Progenitor cell of endocrine pancreas (in vitro differentiated cells): Measurements from ENCODE around the gene TSPAN2. TPM values are rescaled to one million over a fixed set of nuclear protein-coding genes. Genes with fewer than 3 reads are reported as not detected.

ENCODE experiments used
- DNase-seq: peaks from one replicate; pipeline ENCODE4 v3.0.0; 2021; ENCODE audit warnings: low spot score; ENCODE audit not compliant: unreplicated experiment
- H3K27ac Mint-ChIP-seq: 2 replicates; pipeline ENCODE4 v1.8.0; 2021; ENCODE audit warnings: mild to moderate bottlenecking, moderate library complexity, mixed read lengths
- H3K27me3 Mint-ChIP-seq: 2 replicates; pipeline ENCODE4 v1.8.0; 2021; ENCODE audit warnings: mixed read lengths
- H3K36me3 Mint-ChIP-seq: 2 replicates; pipeline ENCODE4 v1.8.0; 2022; ENCODE audit warnings: mixed read lengths; ENCODE audit not compliant: insufficient read depth
- H3K4me1 Mint-ChIP-seq: 2 replicates; pipeline ENCODE4 v1.8.0; 2021; ENCODE audit warnings: low read depth, mixed read lengths
- H3K4me3 Mint-ChIP-seq: 2 replicates; pipeline ENCODE4 v1.8.0; 2021; ENCODE audit warnings: low read depth, mild to moderate bottlenecking, moderate library complexity, mixed read lengths
- H3K9me3 Mint-ChIP-seq: 2 replicates; pipeline ENCODE4 v1.8.0; 2021; ENCODE audit warnings: low read depth, mixed read lengths
- CTCF ChIP-seq: fragments of 200-600 bp; sonication (generic); IDR thresholded peaks from one replicate; pipeline ENCODE4 v1.5.0; 2021; ENCODE audit warnings: antibody characterized with exemption, mild to moderate bottlenecking; ENCODE audit not compliant: unreplicated experiment
- total RNA-seq: library from RNA; stranded (reverse); gene quantifications from 2 replicates; pipeline ENCODE4 v1.2.1, GENCODE V29; 2021

Gene TSPAN2
- total RNA-seq, 1 donor from 2014 or later = 22.5 TPM

- no peaks in the 10 kb centered on the region for H3K36me3 Mint-ChIP-seq
- peaks cover 49% of the 10 kb centered on the region for H3K27me3 Mint-ChIP-seq
- no peak for DNase-seq
- H3K27ac Mint-ChIP-seq = peak overlapping the region; percentile 34
- H3K4me3 Mint-ChIP-seq = no peak overlapping the region
- no peaks in the 10 kb centered on the region for H3K9me3 Mint-ChIP-seq
- H3K4me1 Mint-ChIP-seq = peaks cover 6% of the 10 kb centered on the region
- TF ChIP-seq CTCF = no peak
Observed at GRCh38 chr1:115136106-115136505, 46.8 kb upstream of the TSPAN2 start.

- no peak overlapping the region for H3K4me3 Mint-ChIP-seq
- peaks cover 6% of the 10 kb centered on the region for H3K4me1 Mint-ChIP-seq
- no peaks in the 10 kb centered on the region for H3K36me3 Mint-ChIP-seq
- peaks cover 46% of the 10 kb centered on the region for H3K27me3 Mint-ChIP-seq
- H3K9me3 Mint-ChIP-seq = peaks cover under 1% of the 10 kb centered on the region
- TF ChIP-seq CTCF = no peak
- H3K27ac Mint-ChIP-seq = no peak overlapping the region
- DNase-seq = no peak
Observed at GRCh38 chr1:115135681-115136080, 46.4 kb upstream of the TSPAN2 start.

GRCh38 chr1:115134850-115135480 lies 45.7 kb upstream of the TSPAN2 start:
- peaks cover 5% of the 10 kb centered on the region for H3K9me3 Mint-ChIP-seq
- H3K4me3 Mint-ChIP-seq = no peak overlapping the region
- TF ChIP-seq CTCF = no peak
- peaks cover 6% of the 10 kb centered on the region for H3K4me1 Mint-ChIP-seq
- no peaks in the 10 kb centered on the region for H3K36me3 Mint-ChIP-seq
- H3K27me3 Mint-ChIP-seq = peaks cover 43% of the 10 kb centered on the region
- no peak for DNase-seq
- H3K27ac Mint-ChIP-seq = no peak overlapping the region

GRCh38 chr1:115134231-115134630 lies 44.9 kb upstream of the TSPAN2 start:
- H3K27me3 Mint-ChIP-seq = peaks cover 41% of the 10 kb centered on the region
- TF ChIP-seq CTCF = no peak
- peaks cover 5% of the 10 kb centered on the region for H3K9me3 Mint-ChIP-seq
- H3K4me3 Mint-ChIP-seq = no peak overlapping the region
- peaks cover 6% of the 10 kb centered on the region for H3K4me1 Mint-ChIP-seq
- no peaks in the 10 kb centered on the region for H3K36me3 Mint-ChIP-seq
- H3K27ac Mint-ChIP-seq = no peak overlapping the region
- no peak for DNase-seq

- Mint-ChIP-seq H3K27ac (no peak overlapping the region), H3K4me3 (no peak overlapping the region), H3K9me3 (peaks cover 5% of the 10 kb centered on the region), H3K36me3 (no peaks in the 10 kb centered on the region), H3K4me1 (peaks cover 6% of the 10 kb centered on the region), H3K27me3 (peaks cover 35% of the 10 kb centered on the region)
- no peak for TF ChIP-seq CTCF
- DNase-seq = no peak
Observed at GRCh38 chr1:115133440-115133839, 44.1 kb upstream of the TSPAN2 start.
